Naive B cell (primary cell): Measurements from ENCODE around the gene CDKAL1. TPM values are rescaled to one million over a fixed set of nuclear protein-coding genes. Genes with fewer than 3 reads are reported as not detected.

ENCODE experiments used
- ATAC-seq, 2 donors: fragments of 150-1000 bp; cut with Tn5 transposase; 2 replicates each; pipeline ENCODE4 v1.10.0; 2021; ENCODE audit warnings: low read depth in 2 of 2, mild to moderate bottlenecking in 2 of 2, moderate library complexity in 2 of 2
- DNase-seq: peaks from one replicate; pipeline ENCODE4 v3.0.0; 2022
- H3K27ac Mint-ChIP-seq, 6 donors: one replicate each; pipeline ENCODE4 v1.8.0; 2020 to 2022; ENCODE audit warnings: mild to moderate bottlenecking in 6 of 6, mixed read lengths in 6 of 6, moderate library complexity in 5 of 6, inconsistent platforms in 2 of 6
- H3K27me3 Mint-ChIP-seq, 3 donors: one replicate each; pipeline ENCODE4 v1.8.0; 2021 to 2022; ENCODE audit warnings: mixed read lengths in 3 of 3, mild to moderate bottlenecking in 1 of 3
- H3K36me3 Mint-ChIP-seq, 2 donors: one replicate each; pipeline ENCODE4 v1.8.0; 2020 to 2022; ENCODE audit warnings: mixed read lengths in 2 of 2, inconsistent platforms in 1 of 2, mild to moderate bottlenecking in 1 of 2
- H3K4me1 Mint-ChIP-seq, 3 donors: one replicate each; pipeline ENCODE4 v1.8.0; 2020 to 2022; ENCODE audit warnings: mixed read lengths in 3 of 3, inconsistent platforms in 1 of 3, mild to moderate bottlenecking in 1 of 3, moderate library complexity in 1 of 3
- H3K4me3 Mint-ChIP-seq, 8 donors: one replicate each; pipeline ENCODE4 v1.8.0; 2020 to 2022; ENCODE audit warnings: mild to moderate bottlenecking in 8 of 8, mixed read lengths in 8 of 8, moderate library complexity in 8 of 8, inconsistent platforms in 2 of 8
- H3K9me3 Mint-ChIP-seq, 7 donors: one replicate each; pipeline ENCODE4 v1.8.0; 2020 to 2022; ENCODE audit warnings: mixed read lengths in 7 of 7, mild to moderate bottlenecking in 5 of 7, inconsistent platforms in 2 of 7, moderate library complexity in 1 of 7
- polyA plus RNA-seq, 6 donors: library from polyadenylated mRNA; unstranded; fragments of 300-500 nt; fragmentation: Illumina TruSeq; gene quantifications; one replicate each; pipeline ENCODE4 v1.2.3, GENCODE V29; 2021; ENCODE audit warnings: low read depth in 6 of 6

Gene CDKAL1
- polyA plus RNA-seq, 6 donors from 2014 or later = 27.0 to 40.2 (median 33.6) TPM

- DNase-seq (no peak), ATAC-seq (no peak)
- Mint-ChIP-seq H3K4me1 (peaks cover 0 to 4% (median 0%) of the 10 kb centered on the region in 3 donors), H3K36me3 (peaks cover 2 to 4% of the 10 kb centered on the region in 2 donors), H3K9me3 (peaks cover 0 to 3% (median under 1%) of the 10 kb centered on the region in 7 donors), H3K27ac (no peak overlapping the region), H3K27me3 (no peaks in the 10 kb centered on the region), H3K4me3 (no peak overlapping the region)
Observed at GRCh38 chr6:20949138-20949537, 414.9 kb downstream of the CDKAL1 start.

GRCh38 chr6:20952699-20953474 lies 418.6 kb downstream of the CDKAL1 start:
- DNase-seq (no peak), ATAC-seq (no peak)
- Mint-ChIP-seq H3K4me3 (no peak overlapping the region), H3K4me1 (peaks cover 0 to 4% (median 0%) of the 10 kb centered on the region in 3 donors), H3K27ac (peak overlapping the region in 1 of 6 donors; percentile 33), H3K36me3 (peaks cover 14 to 17% of the 10 kb centered on the region in 2 donors), H3K27me3 (no peaks in the 10 kb centered on the region), H3K9me3 (no peaks in the 10 kb centered on the region)

- Mint-ChIP-seq H3K9me3 (no peaks in the 10 kb centered on the region), H3K27me3 (no peaks in the 10 kb centered on the region), H3K4me3 (no peak overlapping the region), H3K27ac (no peak overlapping the region), H3K4me1 (no peaks in the 10 kb centered on the region), H3K36me3 (peaks cover 19 to 25% of the 10 kb centered on the region in 2 donors)
- ATAC-seq = no peak
- DNase-seq = no peak
Observed at GRCh38 chr6:20954315-20954714, 420.1 kb downstream of the CDKAL1 start.

GRCh38 chr6:20955131-20955530 lies 420.9 kb downstream of the CDKAL1 start:
- ATAC-seq (no peak), DNase-seq (no peak)
- Mint-ChIP-seq H3K4me1 (no peaks in the 10 kb centered on the region), H3K4me3 (no peak overlapping the region), H3K36me3 (peaks cover 19 to 25% of the 10 kb centered on the region in 2 donors), H3K9me3 (no peaks in the 10 kb centered on the region), H3K27me3 (no peaks in the 10 kb centered on the region), H3K27ac (no peak overlapping the region)

GRCh38 chr6:20955751-20956150 lies 421.5 kb downstream of the CDKAL1 start:
- Mint-ChIP-seq H3K36me3 (peaks cover 23 to 25% of the 10 kb centered on the region in 2 donors), H3K9me3 (no peaks in the 10 kb centered on the region), H3K4me1 (no peaks in the 10 kb centered on the region), H3K27me3 (no peaks in the 10 kb centered on the region), H3K4me3 (no peak overlapping the region), H3K27ac (no peak overlapping the region)
- DNase-seq = no peak
- no peak for ATAC-seq

GRCh38 chr6:20960067-20960466 lies 425.8 kb downstream of the CDKAL1 start:
- Mint-ChIP-seq H3K27me3 (no peaks in the 10 kb centered on the region), H3K27ac (peak overlapping the region in 1 of 6 donors; percentile 75), H3K36me3 (peaks cover 35 to 48% of the 10 kb centered on the region in 2 donors), H3K9me3 (peaks cover 0 to 4% (median 0%) of the 10 kb centered on the region in 7 donors), H3K4me3 (no peak overlapping the region), H3K4me1 (no peaks in the 10 kb centered on the region)
- DNase-seq = no peak
- no peak for ATAC-seq

GRCh38 chr6:20965276-20965675 lies 431.0 kb downstream of the CDKAL1 start:
- DNase-seq (no peak), ATAC-seq (no peak)
- Mint-ChIP-seq H3K36me3 (peaks cover 38 to 59% of the 10 kb centered on the region in 2 donors), H3K4me3 (no peak overlapping the region), H3K9me3 (peaks cover 4 to 41% (median 21%) of the 10 kb centered on the region in 7 donors), H3K27ac (no peak overlapping the region), H3K27me3 (no peaks in the 10 kb centered on the region), H3K4me1 (peaks cover 0 to 10% (median 0%) of the 10 kb centered on the region in 3 donors)

GRCh38 chr6:20965915-20966314 lies 431.7 kb downstream of the CDKAL1 start:
- ATAC-seq (no peak), DNase-seq (no peak)
- H3K27me3 Mint-ChIP-seq = no peaks in the 10 kb centered on the region
- H3K4me1 Mint-ChIP-seq = peaks cover 0 to 10% (median 0%) of the 10 kb centered on the region in 3 donors
- H3K9me3 Mint-ChIP-seq = peaks cover 4 to 41% (median 21%) of the 10 kb centered on the region in 7 donors
- no peak overlapping the region for H3K4me3 Mint-ChIP-seq
- no peak overlapping the region for H3K27ac Mint-ChIP-seq
- peaks cover 36 to 57% of the 10 kb centered on the region in 2 donors for H3K36me3 Mint-ChIP-seq

GRCh38 chr6:20969551-20969950 lies 435.3 kb downstream of the CDKAL1 start:
- H3K9me3 Mint-ChIP-seq = peaks cover 4 to 41% (median 24%) of the 10 kb centered on the region in 7 donors
- peaks cover 24 to 39% of the 10 kb centered on the region in 2 donors for H3K36me3 Mint-ChIP-seq
- no peaks in the 10 kb centered on the region for H3K27me3 Mint-ChIP-seq

GRCh38 chr6:20976391-20976918 lies 442.2 kb downstream of the CDKAL1 start:
- no peak for DNase-seq
- no peak for ATAC-seq
- peak overlapping the region in 1 of 6 donors; percentile 47 for H3K27ac Mint-ChIP-seq
- H3K36me3 Mint-ChIP-seq = peaks cover 11 to 16% of the 10 kb centered on the region in 2 donors
- no peak overlapping the region for H3K4me3 Mint-ChIP-seq
- no peaks in the 10 kb centered on the region for H3K9me3 Mint-ChIP-seq
- no peaks in the 10 kb centered on the region for H3K4me1 Mint-ChIP-seq
- no peaks in the 10 kb centered on the region for H3K27me3 Mint-ChIP-seq

More at GRCh38 chr6:20969551-20969950, 435.3 kb downstream of the CDKAL1 start:
- ATAC-seq (no peak), DNase-seq (no peak)
- no peak overlapping the region for H3K27ac Mint-ChIP-seq
- peaks cover 0 to 10% (median 0%) of the 10 kb centered on the region in 3 donors for H3K4me1 Mint-ChIP-seq
- no peak overlapping the region for H3K4me3 Mint-ChIP-seq

GRCh38 chr6:20978151-20978614 lies 443.9 kb downstream of the CDKAL1 start:
- Mint-ChIP-seq H3K4me1 (no peaks in the 10 kb centered on the region), H3K36me3 (peaks cover 11 to 16% of the 10 kb centered on the region in 2 donors), H3K4me3 (no peak overlapping the region), H3K9me3 (peaks cover 0 to 1% (median 0%) of the 10 kb centered on the region in 7 donors), H3K27ac (no peak overlapping the region), H3K27me3 (no peaks in the 10 kb centered on the region)
- ATAC-seq (no peak), DNase-seq (no peak)

GRCh38 chr6:20979076-20979475 lies 444.8 kb downstream of the CDKAL1 start:
- no peaks in the 10 kb centered on the region for H3K27me3 Mint-ChIP-seq
- H3K4me3 Mint-ChIP-seq = no peak overlapping the region
- peak overlapping the region in 2 of 6 donors; percentile 18 to 35 for H3K27ac Mint-ChIP-seq
- ATAC-seq (no peak), DNase-seq (no peak)
- H3K4me1 Mint-ChIP-seq = no peaks in the 10 kb centered on the region
- H3K36me3 Mint-ChIP-seq = peaks cover 16 to 22% of the 10 kb centered on the region in 2 donors
- H3K9me3 Mint-ChIP-seq = peaks cover 3 to 6% (median 6%) of the 10 kb centered on the region in 7 donors

GRCh38 chr6:20983961-20984360 lies 449.7 kb downstream of the CDKAL1 start:
- H3K9me3 Mint-ChIP-seq = peaks cover 8 to 24% (median 20%) of the 10 kb centered on the region in 7 donors
- peak overlapping the region in 1 of 6 donors; percentile 18 for H3K27ac Mint-ChIP-seq
- DNase-seq = no peak
- no peak for ATAC-seq
- peaks cover 0 to 3% (median 0%) of the 10 kb centered on the region in 3 donors for H3K4me1 Mint-ChIP-seq
- H3K27me3 Mint-ChIP-seq = no peaks in the 10 kb centered on the region
- H3K4me3 Mint-ChIP-seq = no peak overlapping the region
- H3K36me3 Mint-ChIP-seq = peaks cover 30 to 39% of the 10 kb centered on the region in 2 donors

GRCh38 chr6:20985821-20986220 lies 451.6 kb downstream of the CDKAL1 start:
- Mint-ChIP-seq H3K4me3 (no peak overlapping the region), H3K9me3 (peaks cover 10 to 24% (median 20%) of the 10 kb centered on the region in 7 donors), H3K27ac (no peak overlapping the region), H3K27me3 (no peaks in the 10 kb centered on the region), H3K36me3 (peaks cover 23 to 33% of the 10 kb centered on the region in 2 donors), H3K4me1 (peaks cover 0 to 3% (median 0%) of the 10 kb centered on the region in 3 donors)
- ATAC-seq (no peak), DNase-seq (no peak)
